Natural killer cell (primary cell): ENCODE measurements around the gene ARHGEF16. TPM values are rescaled to one million over a fixed set of nuclear protein-coding genes. Genes with fewer than 3 reads are reported as not detected.

Experiments used
- ATAC-seq, 3 donors: fragments of 150-1000 bp in 2 of 3; fragments of 200-7000 bp in 1 of 3; cut with Tn5 transposase; 1 replicate in 1 of 3; 2 replicates in 2 of 3; pipeline ENCODE4 v1.10.0; 2021; ENCODE audit warnings: mild to moderate bottlenecking in 2 of 3, moderate library complexity in 2 of 3
- DNase-seq, 2 donors: peaks; one replicate each; pipeline versions ENCODE4 v3.0.0 to v3.0.0-alpha.2; 2013 to 2021; ENCODE audit warnings: mixed read lengths in 1 of 2
- H3K27ac ChIP-seq: one replicate; pipeline ENCODE4 v1.5.1; 2013; ENCODE audit warnings: mild to moderate bottlenecking, low read length
- H3K27me3 ChIP-seq: one replicate; pipeline ENCODE4 v1.6.1; 2013; ENCODE audit warnings: low read length; ENCODE audit not compliant: control insufficient read depth, insufficient read depth
- H3K36me3 ChIP-seq: one replicate; pipeline ENCODE4 v1.6.1; 2013; ENCODE audit warnings: low read length; ENCODE audit not compliant: control insufficient read depth, insufficient read depth
- H3K4me1 ChIP-seq: one replicate; pipeline ENCODE4 v1.6.1; 2013; ENCODE audit warnings: low read length; ENCODE audit not compliant: control insufficient read depth, insufficient read depth
- H3K4me3 ChIP-seq: one replicate; pipeline ENCODE4 v1.5.1; 2013; ENCODE audit warnings: low read length
- H3K9me3 ChIP-seq: one replicate; pipeline ENCODE4 v1.6.1; 2013; ENCODE audit warnings: low read length; ENCODE audit not compliant: control insufficient read depth, insufficient read depth
- H3K27ac Mint-ChIP-seq, 2 donors: one replicate each; pipeline ENCODE4 v1.8.0; 2022; ENCODE audit warnings: mild to moderate bottlenecking in 2 of 2, mixed read lengths in 2 of 2, moderate library complexity in 1 of 2
- H3K27me3 Mint-ChIP-seq, 2 donors: one replicate each; pipeline ENCODE4 v1.8.0; 2022; ENCODE audit warnings: low read depth in 2 of 2, mixed read lengths in 2 of 2
- H3K36me3 Mint-ChIP-seq: one replicate; pipeline ENCODE4 v1.8.0; 2022; ENCODE audit warnings: mixed read lengths
- H3K4me1 Mint-ChIP-seq, 2 donors: one replicate each; pipeline ENCODE4 v1.8.0; 2022; ENCODE audit warnings: mixed read lengths in 2 of 2
- H3K4me3 Mint-ChIP-seq: one replicate; pipeline ENCODE4 v1.8.0; 2022; ENCODE audit warnings: mild to moderate bottlenecking, moderate library complexity, mixed read lengths
- H3K9me3 Mint-ChIP-seq, 2 donors: one replicate each; pipeline ENCODE4 v1.8.0; 2022; ENCODE audit warnings: mixed read lengths in 2 of 2
- WGBS: methylation state at CpG from one replicate; pipeline ENCODE4 v1.1.7; 2013; ENCODE audit warnings: missing lambda C conversion rate; ENCODE audit not compliant: insufficient coverage; 5-methylcytosine and 5-hydroxymethylcytosine counted together
- intact Hi-C: fragments of 100-400 bp; cut with micrococcal nuclease; formaldehyde crosslinking; loops from one replicate; pipeline ENCODE4 v1.14.2; 2022
- total RNA-seq, 4 donors: library from RNA; stranded (reverse); fragments of 120-200 nt in 1 of 4; gene quantifications; one replicate each; pipeline versions ENCODE4 v1.2.3 to v1.2.4, GENCODE V29; 2013 to 2022
- TF ChIP-seq, protein P1 (sequence below): fragments of 200-600 bp; IDR thresholded peaks from one replicate; pipeline ENCODE4 v1.8.0; 2022; ENCODE audit warnings: antibody characterized with exemption

Gene ARHGEF16
- total RNA-seq, 3 donors from 2014 or later (not counting 1 experiment from before 2014, with no cell fraction given), result not detected

DNA sequence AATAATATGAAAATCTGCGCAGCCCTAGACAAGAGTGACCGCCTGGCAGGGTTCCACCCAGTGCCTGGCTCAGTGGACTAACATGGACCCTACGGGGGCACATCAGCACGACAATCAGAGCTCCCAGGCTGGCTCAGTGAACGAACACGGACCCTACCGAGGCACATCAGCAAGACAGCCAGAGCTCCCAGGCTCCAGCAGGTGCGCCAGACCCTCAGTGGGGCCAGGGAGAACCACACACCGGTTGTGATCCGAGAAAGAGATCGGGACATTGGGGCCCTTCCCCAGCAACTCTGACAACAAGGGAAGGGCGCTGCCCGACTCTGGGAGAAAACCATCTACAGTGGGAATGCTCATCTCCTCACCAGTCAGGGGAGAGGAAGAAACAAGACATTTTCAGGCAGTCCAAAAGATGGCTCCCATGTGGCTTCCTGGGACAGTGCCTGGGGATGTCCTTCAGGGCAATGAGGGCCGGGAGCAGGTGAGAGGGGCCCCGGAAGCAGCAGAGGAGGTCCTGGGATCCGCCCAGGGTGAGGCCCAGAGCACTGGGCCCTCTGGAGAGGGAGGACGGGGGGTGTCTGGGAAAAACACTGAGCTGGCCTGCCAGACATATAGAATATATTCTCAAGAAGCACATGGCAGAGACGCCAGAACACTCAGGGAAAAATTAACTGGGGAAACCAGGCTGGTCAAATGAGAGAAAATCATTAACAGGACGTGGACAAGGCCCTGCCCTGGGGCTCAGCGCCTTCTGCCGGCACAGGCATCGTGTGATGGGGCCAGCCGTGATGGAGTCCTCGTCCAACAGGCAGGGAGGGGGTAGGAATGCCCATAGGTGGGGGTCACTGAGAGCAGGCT is 4.8 kb downstream of the ARHGEF16 start:
- Mint-ChIP-seq H3K9me3 (no peaks in the 10 kb centered on the region), H3K36me3 (no peaks in the 10 kb centered on the region), H3K4me1 (no peaks in the 10 kb centered on the region), H3K27me3 (no peaks in the 10 kb centered on the region), H3K27ac (no peak overlapping the region), H3K4me3 (no peak overlapping the region)
- Histone ChIP-seq H3K27ac (no peak overlapping the region), H3K4me3 (no peak overlapping the region), H3K4me1 (peaks cover 5% of the 10 kb centered on the region), H3K36me3 (no peaks in the 10 kb centered on the region), H3K27me3 (no peaks in the 10 kb centered on the region), H3K9me3 (no peaks in the 10 kb centered on the region)
- TF ChIP-seq, protein P1, sequence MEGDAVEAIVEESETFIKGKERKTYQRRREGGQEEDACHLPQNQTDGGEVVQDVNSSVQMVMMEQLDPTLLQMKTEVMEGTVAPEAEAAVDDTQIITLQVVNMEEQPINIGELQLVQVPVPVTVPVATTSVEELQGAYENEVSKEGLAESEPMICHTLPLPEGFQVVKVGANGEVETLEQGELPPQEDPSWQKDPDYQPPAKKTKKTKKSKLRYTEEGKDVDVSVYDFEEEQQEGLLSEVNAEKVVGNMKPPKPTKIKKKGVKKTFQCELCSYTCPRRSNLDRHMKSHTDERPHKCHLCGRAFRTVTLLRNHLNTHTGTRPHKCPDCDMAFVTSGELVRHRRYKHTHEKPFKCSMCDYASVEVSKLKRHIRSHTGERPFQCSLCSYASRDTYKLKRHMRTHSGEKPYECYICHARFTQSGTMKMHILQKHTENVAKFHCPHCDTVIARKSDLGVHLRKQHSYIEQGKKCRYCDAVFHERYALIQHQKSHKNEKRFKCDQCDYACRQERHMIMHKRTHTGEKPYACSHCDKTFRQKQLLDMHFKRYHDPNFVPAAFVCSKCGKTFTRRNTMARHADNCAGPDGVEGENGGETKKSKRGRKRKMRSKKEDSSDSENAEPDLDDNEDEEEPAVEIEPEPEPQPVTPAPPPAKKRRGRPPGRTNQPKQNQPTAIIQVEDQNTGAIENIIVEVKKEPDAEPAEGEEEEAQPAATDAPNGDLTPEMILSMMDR, result no peak
- intact Hi-C loops, result no loop called here
- WGBS, result 88% methylated on average over 24 of the region's 24 CpGs
- ATAC-seq (no peak), DNase-seq (no peak)

DNA sequence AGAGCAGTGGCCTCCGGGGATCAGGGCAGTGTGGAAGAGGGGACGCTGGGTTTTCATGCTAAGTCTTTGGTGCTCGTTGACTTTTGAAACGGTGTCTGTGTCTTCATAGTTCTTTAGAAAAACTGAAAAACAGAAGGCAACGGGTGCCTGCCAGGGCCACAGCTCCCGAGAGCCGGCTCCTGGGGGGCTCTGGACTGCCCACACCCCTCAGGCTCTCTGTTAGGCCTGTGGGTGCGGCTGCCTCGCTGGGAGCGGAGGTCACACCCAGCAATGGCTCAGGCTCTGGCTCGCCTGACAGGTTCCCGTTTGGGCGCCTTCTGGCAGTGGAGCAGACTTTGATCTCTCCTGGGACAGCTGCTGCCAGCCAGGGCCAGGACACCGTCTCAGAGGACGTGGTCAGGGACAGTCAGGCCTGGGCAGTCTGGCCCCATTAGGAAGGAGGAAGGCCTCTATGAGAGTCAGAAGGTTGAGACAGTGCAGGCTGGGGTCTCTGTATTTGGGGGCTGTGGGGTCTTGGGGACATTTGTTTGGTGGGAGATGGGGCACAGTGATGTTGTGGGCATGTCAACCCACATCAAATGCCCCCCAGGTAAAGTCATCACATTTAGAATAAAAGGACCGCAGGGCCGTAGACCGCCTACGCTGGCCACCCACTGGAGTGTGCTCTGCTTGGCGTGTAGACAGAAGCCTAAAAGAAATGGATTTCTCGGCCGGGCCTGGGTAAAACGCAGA is 5.6 kb downstream of the ARHGEF16 start:
- Histone ChIP-seq H3K27me3 (no peaks in the 10 kb centered on the region), H3K36me3 (no peaks in the 10 kb centered on the region), H3K27ac (no peak overlapping the region), H3K9me3 (no peaks in the 10 kb centered on the region), H3K4me3 (no peak overlapping the region), H3K4me1 (peaks cover 2% of the 10 kb centered on the region)
- WGBS, result 83% methylated on average over 23 of the region's 23 CpGs
- TF ChIP-seq, protein P1, result no peak
- intact Hi-C loops, result no loop called here
- ATAC-seq (no peak), DNase-seq (no peak)
- Mint-ChIP-seq H3K27ac (no peak overlapping the region), H3K36me3 (no peaks in the 10 kb centered on the region), H3K27me3 (no peaks in the 10 kb centered on the region), H3K4me1 (no peaks in the 10 kb centered on the region), H3K9me3 (no peaks in the 10 kb centered on the region), H3K4me3 (no peak overlapping the region)

DNA sequence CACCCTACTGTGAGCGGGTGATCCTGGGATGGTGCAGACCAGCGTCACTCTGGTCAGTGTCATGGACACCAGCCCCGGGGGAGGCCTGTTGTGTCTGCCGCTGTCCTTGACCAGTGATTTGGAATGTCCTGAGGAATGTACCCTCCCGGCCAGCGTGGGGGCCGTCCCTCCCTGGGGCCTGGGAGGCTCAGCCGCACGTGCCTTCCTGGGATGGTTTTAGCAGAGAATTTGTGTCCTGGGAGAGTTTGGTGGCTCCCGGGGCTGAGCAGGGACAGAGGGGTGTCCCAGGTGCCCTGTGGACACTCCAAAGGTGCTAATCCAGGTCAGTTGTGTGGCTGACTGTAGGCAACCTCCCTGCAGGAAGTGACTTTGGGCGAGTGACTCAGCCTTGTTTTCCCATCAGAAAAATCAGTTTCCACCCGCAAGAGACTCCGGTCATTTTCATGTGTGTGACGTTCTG is 6.2 kb downstream of the ARHGEF16 start:
- TF ChIP-seq, protein P1, result no peak
- no peak overlapping the region for H3K4me3 ChIP-seq
- no peaks in the 10 kb centered on the region for H3K9me3 Mint-ChIP-seq
- H3K36me3 Mint-ChIP-seq, result no peaks in the 10 kb centered on the region
- intact Hi-C loops, result no loop called here
- no peaks in the 10 kb centered on the region for H3K9me3 ChIP-seq
- H3K27ac ChIP-seq, result no peak overlapping the region
- H3K36me3 ChIP-seq, result no peaks in the 10 kb centered on the region
- ATAC-seq (no peak), DNase-seq (no peak)
- H3K4me1 ChIP-seq, result no peaks in the 10 kb centered on the region
- H3K27me3 Mint-ChIP-seq, result no peaks in the 10 kb centered on the region
- no peak overlapping the region for H3K27ac Mint-ChIP-seq
- H3K27me3 ChIP-seq, result no peaks in the 10 kb centered on the region
- H3K4me1 Mint-ChIP-seq, result no peaks in the 10 kb centered on the region
- no peak overlapping the region for H3K4me3 Mint-ChIP-seq
- WGBS, result 92% methylated on average over 14 of the region's 14 CpGs
